Loucy (cell line): ENCODE results near the gene PGBD2.

Experiments
- H2AFZ ChIP-seq: fragments of 200-600 bp; sonication (generic); 2 replicates; pipeline ENCODE4 v1.6.0; 2016; ENCODE audit warnings: antibody characterized with exemption, mild to moderate bottlenecking, low read length, moderate library complexity
- H3F3A ChIP-seq: fragments of 200-600 bp; 2 replicates; pipeline ENCODE4 v1.6.0; 2016; ENCODE audit warnings: antibody characterized with exemption, low read depth, mild to moderate bottlenecking
- H3K27me3 ChIP-seq: fragments of 200-600 bp; sonication (generic); 2 replicates; pipeline ENCODE4 v1.6.1; 2014; ENCODE audit warnings: low read length, mild to moderate bottlenecking; ENCODE audit not compliant: insufficient read depth, poor library complexity, severe bottlenecking
- H3K36me3 ChIP-seq: fragments of 200-600 bp; sonication (generic); 2 replicates; pipeline ENCODE4 v1.6.1; 2016; ENCODE audit warnings: low read length; ENCODE audit not compliant: insufficient read depth
- H3K4me1 ChIP-seq: fragments of 200-600 bp; sonication (generic); 2 replicates; pipeline ENCODE4 v1.5.1; 2014; ENCODE audit warnings: low read length, mild to moderate bottlenecking; ENCODE audit not compliant: insufficient read depth, poor library complexity, severe bottlenecking
- H3K4me2 ChIP-seq: fragments of 200-600 bp; sonication (generic); 2 replicates; pipeline ENCODE4 v1.6.0; 2014; ENCODE audit warnings: antibody characterized with exemption, low read length, low read depth, mild to moderate bottlenecking; ENCODE audit not compliant: poor library complexity, severe bottlenecking
- H3K4me3 ChIP-seq: fragments of 200-600 bp; sonication (generic); 2 replicates; pipeline ENCODE4 v1.5.1; 2014; ENCODE audit warnings: low read length, mild to moderate bottlenecking, mixed read lengths; ENCODE audit not compliant: poor library complexity, severe bottlenecking
- H3K79me2 ChIP-seq: fragments of 200-600 bp; sonication (generic); 2 replicates; pipeline ENCODE4 v1.6.1; 2014; ENCODE audit warnings: low read length; ENCODE audit not compliant: insufficient read depth
- H3K9ac ChIP-seq: fragments of 200-600 bp; sonication (generic); 2 replicates; pipeline ENCODE4 v1.6.0; 2014; ENCODE audit warnings: mild to moderate bottlenecking, low read depth, low read length, moderate library complexity; ENCODE audit not compliant: poor library complexity, severe bottlenecking
- H3K9me2 ChIP-seq: fragments of 200-600 bp; sonication (generic); replicated peaks from 2 replicates; pipeline ENCODE4 v1.6.1; 2016; ENCODE audit warnings: low read depth, low read length, mixed read lengths
- H3K9me3 ChIP-seq: fragments of 200-600 bp; sonication (generic); 2 replicates; pipeline ENCODE4 v1.6.1; 2014; ENCODE audit warnings: mild to moderate bottlenecking, antibody characterized with exemption, low read length, low read depth; ENCODE audit not compliant: insufficient read depth
- H4K20me1 ChIP-seq: fragments of 200-600 bp; sonication (generic); 2 replicates; pipeline ENCODE4 v1.6.0; 2014; ENCODE audit warnings: antibody characterized with exemption, low read length, mild to moderate bottlenecking; ENCODE audit not compliant: insufficient read depth, poor library complexity, severe bottlenecking
- CTCF ChIP-seq: fragments of 200-600 bp; sonication (generic); conservative IDR thresholded peaks from 2 replicates; pipeline ENCODE4 v1.5.1; 2014; ENCODE audit warnings: mild to moderate bottlenecking, antibody characterized with exemption, low read length
- EZH2phosphoT487 ChIP-seq: fragments of 200-600 bp; IDR thresholded peaks from 2 replicates; pipeline ENCODE4 v1.6.1; 2018; ENCODE audit warnings: antibody characterized with exemption, mild to moderate bottlenecking, moderate library complexity, borderline replicate concordance

PGBD2 gene

GRCh38 chr1:248890549-248891498 lies 15.2 kb upstream of the PGBD2 start:
- Histone ChIP-seq H2AFZ (no peak overlapping the region), H3K27me3 (no peaks in the 10 kb centered on the region), H3K79me2 (no peaks in the 10 kb centered on the region), H4K20me1 (no peaks in the 10 kb centered on the region), H3F3A (no peaks in the 10 kb centered on the region), H3K4me1 (peaks cover 56% of the 10 kb centered on the region), H3K4me3 (no peak overlapping the region), H3K9me2 (no peaks in the 10 kb centered on the region), H3K9ac (no peak overlapping the region), H3K4me2 (no peak overlapping the region), H3K9me3 (no peaks in the 10 kb centered on the region), H3K36me3 (no peaks in the 10 kb centered on the region)
- no peak for TF ChIP-seq CTCF
- TF ChIP-seq EZH2phosphoT487, result no peak

DNA sequence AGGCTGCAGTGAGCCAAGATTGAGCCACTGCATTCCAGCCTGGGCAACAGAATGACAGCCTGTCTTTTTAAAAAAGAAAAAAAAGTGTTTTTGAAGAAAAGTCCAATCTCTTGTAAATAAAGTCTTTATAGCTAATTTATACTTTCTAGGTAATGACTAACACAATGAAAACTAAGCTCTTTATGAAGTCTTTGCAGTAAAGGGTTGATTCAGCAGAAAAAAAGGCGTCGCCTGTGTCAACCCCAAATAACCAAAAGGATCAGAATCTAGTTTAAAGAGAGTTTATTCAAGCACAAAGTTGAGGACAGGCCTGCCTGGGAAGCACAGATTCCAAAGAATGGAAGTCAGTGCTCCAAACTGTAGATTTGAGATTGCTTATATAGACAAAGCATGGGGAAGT lies 14.3 kb upstream of the PGBD2 start:
- Histone ChIP-seq H2AFZ (no peak overlapping the region), H3K4me2 (no peak overlapping the region), H3K9ac (no peak overlapping the region), H3K4me3 (no peak overlapping the region), H3F3A (no peaks in the 10 kb centered on the region), H3K4me1 (peaks cover 47% of the 10 kb centered on the region), H3K36me3 (no peaks in the 10 kb centered on the region), H4K20me1 (no peaks in the 10 kb centered on the region), H3K27me3 (no peaks in the 10 kb centered on the region), H3K9me3 (no peaks in the 10 kb centered on the region), H3K9me2 (no peaks in the 10 kb centered on the region), H3K79me2 (no peaks in the 10 kb centered on the region)
- TF ChIP-seq EZH2phosphoT487, result no peak
- TF ChIP-seq CTCF, result no peak

- TF ChIP-seq CTCF (no peak), EZH2phosphoT487 (no peak)
- Histone ChIP-seq H3K79me2 (no peaks in the 10 kb centered on the region), H2AFZ (no peak overlapping the region), H3K4me3 (no peak overlapping the region), H3K36me3 (no peaks in the 10 kb centered on the region), H4K20me1 (no peaks in the 10 kb centered on the region), H3F3A (no peaks in the 10 kb centered on the region), H3K4me1 (peaks cover 40% of the 10 kb centered on the region), H3K9me2 (no peaks in the 10 kb centered on the region), H3K27me3 (no peaks in the 10 kb centered on the region), H3K9me3 (no peaks in the 10 kb centered on the region), H3K9ac (no peak overlapping the region), H3K4me2 (no peak overlapping the region)
Measured at GRCh38 chr1:248892590-248892989, 13.4 kb upstream of the PGBD2 start.
